SHP77 (cell line): Measurements from ENCODE around the gene FOXC2.
"Not testable (repeated sequence)": the region's sequence is repeated elsewhere in the genome, so short reads cannot be mapped to it uniquely, and the experiment has no call there.

Experiments used
- DNase-seq, 2 experiments: peaks; one replicate each; lab custom pipeline; 2025; lab: John Stamatoyannopoulos, UW

FOXC2 gene

GRCh38 chr16:86587955-86588354 lies 21.3 kb downstream of the FOXC2 start:
- DNase-seq: not testable (repeated sequence)

GRCh38 chr16:86590501-86591144 lies 24.0 kb downstream of the FOXC2 start:
- DNase-seq: no peak

GRCh38 chr16:86591270-86591669 lies 24.6 kb downstream of the FOXC2 start:
- no peak for DNase-seq

- no peak for DNase-seq
These were observed 27.4 kb downstream of the FOXC2 start for GRCh38 chr16:86593913-86594620.

- no peak for DNase-seq
These were observed 28.1 kb downstream of the FOXC2 start for GRCh38 chr16:86594721-86595120.

GRCh38 chr16:86595983-86596605 lies 29.5 kb downstream of the FOXC2 start:
- DNase-seq: no peak

GRCh38 chr16:86597126-86597879 lies 30.7 kb downstream of the FOXC2 start:
- no peak for DNase-seq

GRCh38 chr16:86597880-86598606 lies 31.4 kb downstream of the FOXC2 start:
- no peak for DNase-seq

- DNase-seq: no peak
These were observed 32.3 kb downstream of the FOXC2 start for GRCh38 chr16:86598607-86599565.

GRCh38 chr16:86601356-86601755 lies 34.7 kb downstream of the FOXC2 start:
- no peak for DNase-seq

GRCh38 chr16:86602521-86602920 lies 35.9 kb downstream of the FOXC2 start:
- DNase-seq: no peak

- DNase-seq: no peak
These were observed 38.0 kb downstream of the FOXC2 start for GRCh38 chr16:86604436-86605193.

- no peak for DNase-seq
These were observed 39.3 kb downstream of the FOXC2 start for GRCh38 chr16:86605950-86606349.

GRCh38 chr16:86608301-86608747 lies 41.7 kb downstream of the FOXC2 start:
- DNase-seq: no peak

GRCh38 chr16:86609115-86609514 lies 42.5 kb downstream of the FOXC2 start:
- no peak for DNase-seq

- no peak for DNase-seq
These were observed 43.0 kb downstream of the FOXC2 start for GRCh38 chr16:86609661-86610060.

GRCh38 chr16:86610779-86611524 lies 44.3 kb downstream of the FOXC2 start:
- no peak for DNase-seq

- no peak for DNase-seq
These were observed 44.9 kb downstream of the FOXC2 start for GRCh38 chr16:86611525-86611855.

- DNase-seq: no peak
These were observed 45.3 kb downstream of the FOXC2 start for GRCh38 chr16:86611941-86612340.
